NCI-H460 (cell line): ENCODE data around the gene SLF2. TPM values are rescaled to one million over a fixed set of nuclear protein-coding genes. Genes with fewer than 3 reads are reported as not detected.
A peak's percentile ranks its signal among the peaks of the same experiment; 100 is the strongest.

ENCODE experiments used
- DNase-seq: peaks from one replicate; pipeline ENCODE4 v3.0.0-alpha.2; 2016; ENCODE audit warnings: low read depth; ENCODE audit errors: extremely low read depth
- polyA plus RNA-seq: library from polyadenylated mRNA; depleted of rRNA; stranded (reverse); fragments of >200 nt; gene quantifications from 2 replicates; pipeline ENCODE4 v1.2.3, GENCODE V29; 2014; cell fraction: nucleus; rRNA removed
- total RNA-seq: library from RNA; depleted of rRNA; stranded (reverse); fragments of >200 nt; shearing (Covaris generic); gene quantifications from 2 replicates; pipeline ENCODE4 v1.2.3, GENCODE V29; 2014; rRNA removed

Gene SLF2
- total RNA-seq = 24.9 and 26.1 TPM in 2 replicates
- polyA plus RNA-seq = 20.4 and 33.3 TPM in 2 replicates

DNA sequence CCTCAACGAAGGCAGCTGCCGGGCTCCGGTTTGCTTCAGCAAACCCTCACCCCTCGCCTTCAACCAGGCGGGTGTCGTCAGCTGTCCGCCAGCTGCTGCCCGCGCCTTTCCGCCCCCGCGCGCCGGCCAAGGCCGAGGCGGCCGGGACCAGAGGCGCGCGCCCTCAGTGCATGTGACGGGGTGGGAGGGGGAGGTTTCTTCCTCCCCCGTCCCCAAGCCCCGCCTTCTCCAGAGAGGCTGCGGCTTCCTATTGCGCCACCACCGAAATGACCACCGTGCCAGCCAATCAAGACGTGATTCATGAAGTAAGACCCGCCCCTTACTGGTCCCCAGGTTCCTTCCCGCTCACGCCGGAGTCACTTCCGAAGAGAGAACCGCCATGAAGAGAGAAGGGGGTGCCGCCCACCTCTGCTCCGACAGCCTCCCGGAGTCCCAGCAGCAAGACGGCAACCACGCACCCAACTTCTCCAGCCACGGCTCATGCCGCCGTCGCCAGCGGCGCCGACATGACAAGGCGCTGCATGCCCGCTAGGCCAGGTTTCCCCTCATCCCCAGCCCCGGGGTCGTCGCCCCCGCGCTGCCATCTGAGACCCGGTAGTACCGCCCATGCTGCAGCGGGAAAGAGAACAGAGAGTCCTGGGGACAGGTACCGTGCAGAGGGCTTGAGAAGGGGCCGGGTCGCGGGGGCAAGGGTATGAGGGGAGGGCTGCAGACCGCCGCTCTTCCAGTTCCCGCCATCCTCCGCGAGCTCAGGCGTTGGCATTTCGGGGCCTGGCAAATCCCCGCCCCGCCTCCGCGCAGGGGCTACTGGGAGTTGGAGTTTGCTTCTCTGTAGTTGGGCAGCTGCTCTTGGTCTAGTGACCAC lies at the start of gene SLF2:
Gene SLF2 (plus strand): TSS at position 359 of the 865 bp plus-strand sequence. CDS start 148 bp downstream, at position 507.
- DNase-seq = peak; percentile 99

DNA sequence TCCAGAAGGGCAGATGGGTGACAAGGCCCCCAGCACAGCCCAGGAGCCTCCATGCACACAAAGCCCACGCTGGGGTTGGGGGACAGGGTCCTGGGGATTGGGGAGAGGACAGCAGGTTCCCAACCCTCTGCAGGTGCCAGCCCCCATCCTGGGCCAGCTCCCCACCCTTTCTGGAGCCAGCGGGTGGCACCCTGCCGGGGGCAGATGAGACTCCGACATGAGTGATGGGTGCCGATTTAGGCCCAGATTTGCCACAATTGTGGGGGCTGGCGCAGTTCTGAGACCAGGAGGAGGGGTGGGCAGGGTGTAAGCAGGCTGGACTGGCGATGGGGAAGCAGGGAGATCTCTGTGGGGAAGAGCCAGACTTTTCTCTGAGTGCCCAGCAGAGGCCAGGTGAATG lies 49.3 kb upstream of the SLF2 start:
- no peak for DNase-seq

DNA sequence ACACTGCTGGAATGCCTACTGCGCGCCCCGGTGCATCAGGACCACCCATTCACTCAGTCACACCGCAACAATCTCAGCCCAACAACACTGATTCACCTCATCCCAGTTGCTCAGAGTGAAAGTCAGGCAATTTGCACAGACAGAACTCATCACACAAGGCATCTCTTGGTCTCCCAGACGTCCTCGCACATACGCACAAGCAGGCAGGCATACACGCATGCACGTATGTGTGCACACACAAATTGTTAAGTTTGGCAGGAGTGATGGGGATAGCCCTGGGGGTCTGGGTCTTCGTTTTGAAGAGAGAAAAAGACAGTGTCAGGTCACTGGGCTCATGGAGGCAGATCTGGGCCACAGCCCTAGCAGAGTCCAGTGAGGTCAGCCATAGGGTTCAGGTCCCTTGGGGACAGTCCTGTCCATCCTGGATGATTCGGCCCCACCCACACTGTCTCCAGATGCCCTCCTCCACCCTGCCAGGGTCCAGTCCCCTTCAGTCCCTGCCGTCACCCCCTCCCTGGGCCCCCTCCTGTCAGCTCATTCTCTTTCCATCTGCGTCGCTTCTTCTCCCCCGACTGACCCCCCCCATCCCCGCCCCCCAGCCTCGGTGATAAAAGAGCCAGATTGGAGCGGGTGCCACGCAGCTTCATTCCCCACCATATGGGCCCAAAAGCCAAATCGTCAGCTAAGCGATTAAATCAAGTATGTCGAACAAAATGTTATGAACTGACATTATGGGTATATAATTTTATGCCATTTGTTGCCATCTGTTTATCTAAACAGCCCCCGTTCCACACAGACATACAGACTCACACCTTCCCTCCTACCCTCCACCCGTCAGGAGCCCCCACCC lies 48.5 kb upstream of the SLF2 start:
- DNase-seq = no peak

- no peak for DNase-seq
These were observed 47.8 kb upstream of the SLF2 start for GRCh38 chr10:100864978-100865377.

DNA sequence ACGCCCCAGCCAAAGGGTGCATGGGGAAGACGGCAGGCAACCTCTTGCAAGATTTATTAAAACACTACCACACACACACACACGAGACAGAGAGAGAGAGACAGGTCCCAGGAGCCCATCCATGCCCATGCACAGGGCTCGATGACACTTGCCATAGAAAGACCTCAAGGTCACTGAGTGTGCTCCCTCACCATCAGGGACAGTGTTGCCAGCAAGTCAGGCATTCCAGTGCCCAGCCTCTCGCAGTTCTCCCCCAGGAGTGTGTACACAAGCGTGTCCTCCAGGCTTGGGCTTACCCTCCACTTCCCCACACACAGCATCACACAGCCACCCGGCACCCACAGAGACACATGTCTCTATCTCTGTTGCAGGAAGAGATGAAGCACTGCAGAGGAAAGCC lies 46.8 kb upstream of the SLF2 start:
- no peak for DNase-seq

DNA sequence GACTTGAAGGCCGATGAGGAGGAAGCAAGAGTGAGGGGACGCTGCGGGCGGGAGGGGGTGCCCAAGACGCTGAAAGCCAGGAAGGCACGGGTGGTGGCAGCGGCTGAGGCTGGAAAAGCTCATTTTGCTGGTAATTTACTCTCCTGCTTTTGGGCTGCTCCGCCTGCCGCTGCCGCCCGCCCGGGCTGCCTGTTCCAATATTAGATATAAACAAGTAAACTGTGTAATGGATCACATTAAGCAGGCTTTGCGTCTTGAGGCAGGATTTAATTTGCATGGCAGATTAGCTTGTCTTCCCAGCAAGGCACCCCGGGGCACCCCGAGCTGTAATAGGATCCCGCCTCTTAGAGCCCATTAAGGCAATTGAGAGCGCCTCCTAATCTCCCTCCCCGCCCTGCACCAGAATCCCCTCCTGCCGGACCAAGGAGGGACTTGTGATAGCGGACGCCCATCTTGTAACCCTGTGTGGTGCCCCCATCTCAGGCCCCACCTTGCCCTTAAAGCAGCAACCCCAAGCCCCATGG lies 46.1 kb upstream of the SLF2 start:
- DNase-seq = no peak

- DNase-seq = no peak
These were observed 45.4 kb upstream of the SLF2 start for GRCh38 chr10:100867261-100867963.

GRCh38 chr10:100868382-100868781 lies 44.4 kb upstream of the SLF2 start:
- DNase-seq = no peak

- no peak for DNase-seq
These were observed 43.4 kb upstream of the SLF2 start for GRCh38 chr10:100869399-100869798.

DNA sequence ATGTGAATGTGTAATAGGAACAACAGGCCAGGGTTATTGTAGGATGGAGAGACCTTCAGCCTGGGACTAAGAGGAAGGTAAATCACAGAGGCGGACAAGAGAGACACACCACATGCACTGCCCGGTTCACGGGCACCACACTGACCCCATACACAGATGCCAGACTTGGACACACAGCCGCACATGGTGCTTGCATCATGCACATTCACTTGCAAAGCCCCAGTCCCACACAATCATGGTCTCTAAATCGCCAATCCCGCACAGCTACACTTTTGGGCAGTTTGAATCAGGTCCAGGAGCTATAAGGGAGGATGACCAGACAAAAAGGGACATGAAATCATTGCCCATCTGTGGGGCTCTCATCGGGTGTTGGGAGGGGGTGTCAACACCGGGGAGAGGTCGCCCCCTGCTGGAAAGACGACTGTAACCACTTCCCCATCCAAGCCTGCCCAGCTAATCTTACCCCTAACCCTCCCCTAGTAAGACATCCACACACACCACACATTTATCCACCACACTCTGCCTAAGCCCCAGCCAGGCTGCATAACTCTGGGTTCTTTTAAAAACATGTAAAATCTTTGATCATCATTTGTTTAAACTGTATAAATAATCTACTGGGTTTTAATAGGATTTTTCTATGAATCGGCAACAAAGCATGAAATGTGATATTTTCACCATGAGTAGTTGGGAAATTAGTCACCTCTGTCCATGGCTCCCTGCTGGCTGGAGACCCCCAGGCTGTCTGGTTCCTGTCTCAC lies 40.5 kb upstream of the SLF2 start:
- DNase-seq = peak; percentile 33

- DNase-seq = no peak
These were observed 39.5 kb upstream of the SLF2 start for GRCh38 chr10:100873146-100873826.

DNA sequence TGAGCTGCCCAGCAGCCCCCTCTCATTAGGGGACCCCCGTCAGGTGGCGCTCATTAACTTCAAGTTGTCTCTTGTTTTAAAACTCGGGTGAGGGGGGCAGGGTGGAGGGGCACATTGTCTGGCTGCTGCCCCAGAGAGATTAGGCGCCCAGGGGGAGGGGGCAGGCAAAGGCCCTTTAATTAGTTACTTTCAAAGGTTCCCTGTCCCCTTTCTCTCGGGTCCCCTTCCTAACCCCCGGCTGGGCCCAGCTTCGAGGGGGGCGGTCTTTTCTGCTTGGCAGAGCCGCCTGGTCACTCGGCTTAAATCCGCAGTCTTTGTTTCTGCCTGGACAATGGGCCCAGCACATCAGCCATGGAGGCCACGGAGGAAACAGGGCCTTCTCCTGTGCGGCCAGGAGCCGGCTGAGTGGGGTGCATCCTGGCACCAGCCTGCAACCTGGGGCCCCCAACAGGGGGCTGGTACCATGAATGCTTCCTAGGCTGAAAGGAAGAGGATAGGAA lies 38.9 kb upstream of the SLF2 start:
- no peak for DNase-seq

- no peak for DNase-seq
These were observed 37.9 kb upstream of the SLF2 start for GRCh38 chr10:100874702-100875483.

DNA sequence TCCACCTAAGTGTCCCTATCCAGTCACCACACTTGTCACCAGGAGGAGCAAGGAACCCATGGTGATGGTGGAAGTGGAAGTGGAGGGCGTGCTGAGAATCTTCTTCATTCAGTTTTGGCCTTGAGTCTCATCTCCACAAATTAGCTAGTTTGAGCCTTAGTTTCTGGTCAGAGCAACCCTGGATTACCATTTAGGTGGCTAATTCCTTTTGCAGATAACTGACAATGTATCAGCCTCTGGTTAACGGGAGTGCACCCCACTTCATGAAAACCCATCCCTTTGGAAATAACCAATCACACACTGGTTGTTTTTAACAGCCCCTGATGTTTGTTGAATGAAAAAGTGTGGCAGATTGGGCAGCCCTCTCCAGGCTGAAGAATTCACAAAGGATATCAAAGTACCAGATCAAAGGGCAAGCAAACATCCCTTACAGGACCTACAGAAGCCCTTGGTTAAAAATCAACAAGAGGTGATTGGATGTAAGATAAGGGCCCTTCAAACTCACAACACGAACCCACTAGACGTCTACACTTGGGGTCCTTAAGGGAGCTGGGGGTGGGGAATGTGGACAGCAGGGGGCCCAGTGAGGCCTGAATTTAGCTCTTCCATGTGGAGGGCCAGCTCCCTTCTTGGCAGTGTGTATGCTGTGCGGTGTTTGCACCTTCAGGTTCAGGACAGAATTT lies 37.1 kb upstream of the SLF2 start:
- no peak for DNase-seq

GRCh38 chr10:100876585-100877460 lies 35.9 kb upstream of the SLF2 start:
- DNase-seq = no peak

- no peak for DNase-seq
These were observed 35.3 kb upstream of the SLF2 start for GRCh38 chr10:100877461-100877850.
